ENCODE measurements around the gene OR6C4. TPM values are rescaled to one million over a fixed set of nuclear protein-coding genes. Genes with fewer than 3 reads are reported as not detected.

OR6C4 gene
- total and polyA plus RNA-seq, 10 of the 15 experiments (the other 5 are each of a cell fraction or from before 2014, with no cell fraction given): not detected

DNA sequence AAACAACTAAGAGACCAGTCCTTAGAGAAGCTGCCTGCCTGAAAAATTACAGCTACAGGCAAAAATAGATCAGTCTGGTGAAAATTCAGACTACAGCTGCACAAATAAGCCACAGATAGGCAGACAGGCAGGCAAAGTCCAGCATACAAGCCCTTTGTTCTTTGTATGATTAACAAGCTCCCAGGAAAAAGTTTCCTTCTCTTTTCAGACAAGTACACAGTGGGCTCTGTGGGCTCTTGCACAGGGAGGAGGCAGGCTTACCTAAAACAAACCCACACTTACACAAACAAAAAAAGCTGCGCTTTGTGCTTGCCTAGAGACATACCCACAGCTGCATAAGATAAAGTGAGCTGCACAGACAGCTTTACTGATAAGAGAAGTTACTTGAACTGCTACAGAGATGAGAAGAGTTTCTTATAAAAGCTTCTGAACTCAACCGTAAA lies 49.6 kb upstream of the OR6C4 start:
- POLR2A ChIA-PET: no interaction called here
- Histone ChIP-seq H3K9me3 (replicated peaks; ENCODE audit: control insufficient read depth, insufficient read depth, low read length) (no peaks in the 10 kb centered on the region), H3K9ac (ENCODE audit: control insufficient read depth, insufficient read depth, low read length) (no peak overlapping the region), H2AFZ (ENCODE audit: control insufficient read depth, low read depth, low read length) (no peak overlapping the region), H4K20me1 (ENCODE audit: control insufficient read depth, insufficient read depth) (no peaks in the 10 kb centered on the region), H3K27me3 (replicated peaks in 1 of 2; ENCODE audit: control insufficient read depth in 2 of 2, insufficient read depth in 2 of 2, low read length in 1 of 2) (no peaks in the 10 kb centered on the region), H3K4me3 (no peak overlapping the region), H3K36me3 (ENCODE audit: control insufficient read depth in 2 of 2, insufficient read depth in 2 of 2, low read length in 1 of 2) (no peaks in the 10 kb centered on the region), H3K4me2 (ENCODE audit: control insufficient read depth, insufficient read depth) (no peak overlapping the region), H3K27ac (ENCODE audit: control insufficient read depth, insufficient read depth) (no peak overlapping the region), H3K79me2 (ENCODE audit: control insufficient read depth, insufficient read depth, low read length) (no peaks in the 10 kb centered on the region), H3K4me1 (ENCODE audit: control insufficient read depth, insufficient read depth, low read length) (no peaks in the 10 kb centered on the region)
- FAIRE-seq (no peak), ATAC-seq (no peak), DNase-seq (ENCODE audit: low read depth, low spot score) (no peak)
- in situ Hi-C loops (cut with MboI) (no loop called here), intact Hi-C loops (cut with micrococcal nuclease; ENCODE audit: unreplicated experiment) (no loop called here)
- no TSS peak for BruUV-seq (replicated peaks)
- CTCF ChIA-PET: interaction anchor here (0.7 kb wide), 1 partner anchor 8 kb away, joined by 3 read pairs; no protein-coding TSS in a partner anchor
- WGBS (ENCODE audit: insufficient coverage, insufficient replicate concordance, low lambda C conversion rate, missing lambda C conversion rate): 50% methylated on average over 2 of the region's 2 CpGs
- SMC1A ChIA-PET (ENCODE audit: uncharacterized antibody, unreplicated experiment): interaction anchor here (0.7 kb wide), 1 partner anchor 8 kb away, joined by 3 read pairs; no protein-coding TSS in a partner anchor
- RAD21 ChIA-PET (ENCODE audit: unreplicated experiment): no interaction called here
- TF ChIP-seq POU2F2 (IDR thresholded peaks at IDR 0.05; ENCODE audit: borderline replicate concordance, low read depth, low read length) (no peak), CREM (IDR thresholded peaks at IDR 0.05; ENCODE audit: low read depth) (no peak), RBBP5 (conservative IDR thresholded peaks at IDR 0.05) (no peak), BMI1 (IDR thresholded peaks at IDR 0.05; ENCODE audit: borderline replicate concordance) (no peak), JUNB (IDR thresholded peaks at IDR 0.05) (no peak), NR2F1 (conservative IDR thresholded peaks at IDR 0.05) (no peak), ZZZ3 (IDR thresholded peaks at IDR 0.05; ENCODE audit: control insufficient read depth, insufficient read length, low read depth) (no peak)
- TF ChIP-seq, protein P1, sequence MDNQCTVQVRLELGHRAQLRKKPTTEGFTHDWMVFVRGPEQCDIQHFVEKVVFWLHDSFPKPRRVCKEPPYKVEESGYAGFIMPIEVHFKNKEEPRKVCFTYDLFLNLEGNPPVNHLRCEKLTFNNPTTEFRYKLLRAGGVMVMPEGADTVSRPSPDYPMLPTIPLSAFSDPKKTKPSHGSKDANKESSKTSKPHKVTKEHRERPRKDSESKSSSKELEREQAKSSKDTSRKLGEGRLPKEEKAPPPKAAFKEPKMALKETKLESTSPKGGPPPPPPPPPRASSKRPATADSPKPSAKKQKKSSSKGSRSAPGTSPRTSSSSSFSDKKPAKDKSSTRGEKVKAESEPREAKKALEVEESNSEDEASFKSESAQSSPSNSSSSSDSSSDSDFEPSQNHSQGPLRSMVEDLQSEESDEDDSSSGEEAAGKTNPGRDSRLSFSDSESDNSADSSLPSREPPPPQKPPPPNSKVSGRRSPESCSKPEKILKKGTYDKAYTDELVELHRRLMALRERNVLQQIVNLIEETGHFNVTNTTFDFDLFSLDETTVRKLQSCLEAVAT (IDR thresholded peaks at IDR 0.05): no peak
